K562 (cell line): ENCODE data around the gene AIF1. TPM values are rescaled to one million over a fixed set of nuclear protein-coding genes. Genes with fewer than 3 reads are reported as not detected.

Experiments used
- HCFC1 ChIP-seq: IDR thresholded peaks from 2 replicates; pipeline ENCODE4 v1.6.1; 2012; ENCODE audit warnings: low read depth, low read length, improper control_type of control experiment
- MAX ChIP-seq: sonication (generic); formaldehyde crosslinking; IDR thresholded peaks from 2 replicates; pipeline ENCODE4 v1.9.0; 2022; ENCODE audit warnings: mild to moderate bottlenecking, missing genetic modification reagents
- MCM3 ChIP-seq: fragments of 450-650 bp; IDR thresholded peaks from 2 replicates; pipeline ENCODE4 v1.6.1; 2016
- MLLT1 ChIP-seq, 2 experiments: fragments of 450-650 bp; IDR thresholded peaks; 2 replicates each; pipeline ENCODE4 v1.6.1; 2016
- NBN ChIP-seq: fragments of 450-650 bp; IDR thresholded peaks from 2 replicates; pipeline ENCODE4 v1.6.1; 2016; ENCODE audit warnings: low read depth, mild to moderate bottlenecking
- NR2C1 ChIP-seq, 2 experiments: fragments of 450-650 bp; IDR thresholded peaks; 2 replicates each; pipeline ENCODE4 v1.6.1; 2017; ENCODE audit warnings: mild to moderate bottlenecking in 2 of 2, antibody characterized with exemption in 1 of 2, inconsistent platforms in 1 of 2, missing compliant biosample characterization in 1 of 2, missing genetic modification characterization in 1 of 2
- RBM22 ChIP-seq: fragments of 200-400 bp; formaldehyde crosslinking; IDR thresholded peaks from 2 replicates; pipeline ENCODE4 v1.6.1; 2018; ENCODE audit warnings: low read length, low read depth; ENCODE audit not compliant: poor library complexity, severe bottlenecking
- TEAD1 ChIP-seq, 2 experiments: fragments of 450-650 bp in 1 of 2; sonication (generic) in 1 of 2; formaldehyde crosslinking; IDR thresholded peaks; 2 replicates each; pipeline versions ENCODE4 v1.4.0 to v1.8.0; 2020 to 2022; ENCODE audit warnings: mild to moderate bottlenecking in 2 of 2, missing genetic modification reagents in 1 of 2
- THRB ChIP-seq: fragments of 450-650 bp; formaldehyde crosslinking; conservative IDR thresholded peaks from 2 replicates; pipeline ENCODE4 v1.4.0; 2022; ENCODE audit warnings: mild to moderate bottlenecking, missing genetic modification characterization
- TSC22D4 ChIP-seq: fragments of 450-650 bp; IDR thresholded peaks from 2 replicates; pipeline ENCODE4 v1.6.1; 2016; ENCODE audit warnings: missing genetic modification characterization, missing biosample characterization, control low read depth
- ZBTB12 ChIP-seq: fragments of 250-450 bp; sonication (Bioruptor Pico); IDR thresholded peaks from 2 replicates; pipeline ENCODE4 v1.4.0; 2020
- ZBTB7A ChIP-seq: IDR thresholded peaks from 2 replicates; pipeline ENCODE4 v1.6.1; 2011; ENCODE audit warnings: low read depth, mild to moderate bottlenecking, low read length, moderate library complexity, borderline replicate concordance; ENCODE audit not compliant: control insufficient read depth
- ZNF407 ChIP-seq: fragments of 450-650 bp; IDR thresholded peaks from 2 replicates; pipeline ENCODE4 v1.6.1; 2016; ENCODE audit warnings: low read depth
- polyA plus RNA-seq, 8 experiments: library from polyadenylated mRNA; depleted of rRNA in 4 of 8; stranded (reverse) in 5 of 8; unstranded in 3 of 8; fragments of >200 nt; fragmentation: Nextera tagmentation in 2 of 8; fragmentation: Illumina TruSeq in 1 of 8; extraction: Ambion mirVana in 2 of 8; extraction: Trizol in 1 of 8; gene quantifications; 2 replicates each; pipeline versions ENCODE4 v1.2.1 to v1.2.3, GENCODE V29; 2011 to 2014; ENCODE audit warnings: inconsistent platforms in 1 of 8, missing spikeins in 1 of 8
- total RNA-seq, 7 experiments: library from RNA; depleted of rRNA in 6 of 7; stranded (reverse); fragments of >200 nt in 6 of 7; fragmentation: Illumina TruSeq in 2 of 7; extraction: Trizol in 2 of 7; gene quantifications; 2 replicates each; pipeline versions ENCODE4 v1.2.1 to v1.2.3, GENCODE V29; 2011 to 2021; ENCODE audit warnings: low replicate concordance in 1 of 7

AIF1 gene
- total and polyA plus RNA-seq, 9 of the 15 experiments (the other 6 are each of a cell fraction or from before 2014, with no cell fraction given), result 9.4 to 33.4 (median 19.4) TPM

DNA sequence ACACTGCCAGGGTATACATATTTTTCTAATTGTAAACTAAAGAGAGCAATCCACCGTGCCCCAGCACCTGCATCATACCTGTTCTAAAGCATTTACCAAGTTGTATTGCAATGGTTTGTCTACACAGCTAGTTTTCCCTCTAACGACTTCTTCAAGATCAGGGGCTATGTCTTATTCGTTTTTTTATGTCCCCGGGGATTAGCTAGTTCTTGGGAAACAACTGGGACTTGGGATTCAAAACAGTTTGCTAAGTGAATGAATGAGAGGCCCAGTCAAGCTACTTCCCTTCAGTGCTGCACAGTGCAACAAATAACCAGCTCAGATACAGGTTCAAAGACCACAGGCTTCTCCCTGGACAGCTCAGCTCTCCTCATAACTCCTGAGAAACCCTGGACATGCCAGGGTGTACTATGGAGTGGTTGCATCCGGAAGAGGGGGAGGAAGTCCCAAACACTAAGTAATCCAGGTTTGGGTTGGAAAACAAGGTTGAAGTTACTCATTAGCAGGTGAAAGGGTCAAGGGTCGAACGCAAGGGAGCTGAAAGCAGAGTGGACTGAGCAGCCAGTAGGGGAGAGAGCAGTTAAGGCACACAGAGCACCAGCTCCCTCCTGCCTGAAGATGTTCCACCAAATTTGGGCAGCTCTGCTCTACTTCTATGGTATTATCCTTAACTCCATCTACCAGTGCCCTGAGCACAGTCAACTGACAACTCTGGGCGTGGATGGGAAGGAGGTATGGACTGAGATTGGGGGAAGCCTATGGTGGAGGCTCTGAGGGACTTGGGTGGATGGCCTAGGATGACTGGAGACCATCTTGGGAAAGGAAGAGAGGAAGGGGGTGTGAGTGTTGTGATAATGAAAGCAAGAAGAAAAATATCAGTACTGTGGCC lies 40.6 kb downstream of the AIF1 start, which contains the start of gene APOM (continued):
- TF ChIP-seq THRB (CRISPR knock-in tag) (0 out of 2 replicates have a peak, but pooled peaks have one; percentile 30), TEAD1 (CRISPR knock-in tag; IDR thresholded peaks at IDR 0.05) (no peak), HCFC1 (no peak), MCM3 (no peak), TSC22D4 (tag) (no peak), RBM22 (no peak), MLLT1 (IDR thresholded peaks at IDR 0.05) (no peak), NR2C1 (IDR thresholded peaks at IDR 0.05) (no peak), NR2C1 (tag; IDR thresholded peaks at IDR 0.05) (peak; percentile 57; the same call in 1 of the 2 replicates), NBN (no peak), ZBTB7A (no peak), ZBTB12 (no peak), MAX (CRISPR knock-in tag) (0 out of 2 replicates have a peak, but pooled peaks have one; percentile 18), ZNF407 (no peak)
